ENCODE results near the gene MTHFR. TPM values are rescaled to one million over a fixed set of nuclear protein-coding genes. Genes with fewer than 3 reads are reported as not detected.

Gene MTHFR
- total RNA-seq, 2 experiments from 2014 or later: 9.6 TPM

DNA sequence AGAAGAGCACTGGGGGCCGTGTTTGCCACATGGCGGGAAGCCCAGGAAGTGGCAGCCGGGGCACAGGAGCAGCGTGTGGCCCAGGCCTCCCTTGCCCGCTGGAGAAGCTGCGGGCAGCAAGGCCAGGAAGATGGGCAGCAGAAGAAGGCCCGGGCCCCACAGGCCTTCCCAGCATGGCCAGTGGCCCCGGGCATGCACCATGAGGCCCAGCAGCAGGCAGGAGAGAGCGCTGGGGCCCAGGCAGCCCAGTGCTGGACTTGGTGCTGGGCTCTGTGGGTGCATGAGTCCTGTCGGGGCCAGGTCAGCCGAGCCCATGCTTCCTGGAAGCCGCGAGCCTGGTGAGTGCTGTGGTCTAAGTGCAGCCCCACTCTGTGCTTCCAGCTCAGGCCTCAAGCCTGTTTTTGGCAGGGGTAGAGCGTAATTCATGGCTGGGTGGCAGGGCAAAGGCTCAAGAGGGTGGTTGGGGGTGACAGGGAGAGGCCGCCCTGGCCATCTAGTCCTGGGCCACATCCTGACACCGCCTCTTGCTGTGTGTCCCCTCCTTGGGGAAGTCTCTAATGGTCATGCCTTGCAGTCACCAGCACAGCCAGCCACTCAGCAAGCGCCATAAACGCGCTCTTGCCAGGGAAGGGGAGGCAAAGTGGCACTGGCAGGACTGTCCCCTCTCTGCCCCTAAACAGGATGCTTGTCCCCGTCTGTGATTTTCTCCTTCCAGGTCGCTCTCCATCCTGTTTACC lies 21.3 kb downstream of the MTHFR start:
- H3K36me3 Mint-ChIP-seq (ENCODE audit: low read depth): no peaks in the 10 kb centered on the region
- no peaks in the 10 kb centered on the region for H3K9me3 Mint-ChIP-seq
- ATAC-seq: peak; percentile 16
- H3K4me3 Mint-ChIP-seq: no peak overlapping the region
- no peak overlapping the region for H3K27ac Mint-ChIP-seq
- ChIA-PET POLR2A (interaction anchor here (1.0 to 2.3 kb wide), 2 partner anchors 10 to 124 kb away, joined by 3 to 11 read pairs; no protein-coding TSS in a partner anchor), CTCF (interaction anchor here (1.3 to 1.7 kb wide), 3 partner anchors 19 to 79 kb away, joined by 3 to 6 read pairs (median 5); partner anchors contain the start of gene CLCN6)
- TF ChIP-seq, protein P1, sequence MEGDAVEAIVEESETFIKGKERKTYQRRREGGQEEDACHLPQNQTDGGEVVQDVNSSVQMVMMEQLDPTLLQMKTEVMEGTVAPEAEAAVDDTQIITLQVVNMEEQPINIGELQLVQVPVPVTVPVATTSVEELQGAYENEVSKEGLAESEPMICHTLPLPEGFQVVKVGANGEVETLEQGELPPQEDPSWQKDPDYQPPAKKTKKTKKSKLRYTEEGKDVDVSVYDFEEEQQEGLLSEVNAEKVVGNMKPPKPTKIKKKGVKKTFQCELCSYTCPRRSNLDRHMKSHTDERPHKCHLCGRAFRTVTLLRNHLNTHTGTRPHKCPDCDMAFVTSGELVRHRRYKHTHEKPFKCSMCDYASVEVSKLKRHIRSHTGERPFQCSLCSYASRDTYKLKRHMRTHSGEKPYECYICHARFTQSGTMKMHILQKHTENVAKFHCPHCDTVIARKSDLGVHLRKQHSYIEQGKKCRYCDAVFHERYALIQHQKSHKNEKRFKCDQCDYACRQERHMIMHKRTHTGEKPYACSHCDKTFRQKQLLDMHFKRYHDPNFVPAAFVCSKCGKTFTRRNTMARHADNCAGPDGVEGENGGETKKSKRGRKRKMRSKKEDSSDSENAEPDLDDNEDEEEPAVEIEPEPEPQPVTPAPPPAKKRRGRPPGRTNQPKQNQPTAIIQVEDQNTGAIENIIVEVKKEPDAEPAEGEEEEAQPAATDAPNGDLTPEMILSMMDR (IDR thresholded peaks at IDR 0.05): no peak
- H3K27me3 Mint-ChIP-seq: no peaks in the 10 kb centered on the region
- peaks cover 3% of the 10 kb centered on the region for H3K4me1 Mint-ChIP-seq (ENCODE audit: low read depth)
- no peak for DNase-seq
- intact Hi-C loops (cut with micrococcal nuclease): no loop called here

DNA sequence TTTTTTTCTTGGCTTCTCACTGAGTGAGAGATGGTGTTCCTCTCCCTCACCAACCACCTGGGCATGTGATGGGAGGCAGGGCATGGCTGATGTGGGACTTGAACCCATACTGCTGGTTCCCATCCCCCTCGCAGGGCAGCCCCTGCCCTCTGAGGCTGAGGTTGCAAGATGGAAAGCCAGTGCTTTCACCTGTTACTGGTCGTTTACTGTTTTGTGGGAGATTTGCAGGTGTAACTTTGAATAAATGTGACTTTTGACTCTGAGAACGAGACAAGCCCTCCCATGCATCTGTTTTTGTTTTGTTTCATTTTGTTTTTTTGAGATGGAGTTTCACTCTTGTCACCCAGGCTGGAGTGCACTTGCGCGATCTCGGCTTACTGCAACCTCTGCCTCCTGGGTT lies 22.2 kb downstream of the MTHFR start:
- no peak for ATAC-seq
- ChIA-PET CTCF (no interaction called here), POLR2A (interaction anchor here (2.3 kb wide), 1 partner anchor 125 kb away, joined by 11 read pairs; no protein-coding TSS in a partner anchor)
- H3K9me3 Mint-ChIP-seq: no peaks in the 10 kb centered on the region
- H3K27ac Mint-ChIP-seq: no peak overlapping the region
- DNase-seq: no peak
- H3K4me3 Mint-ChIP-seq: no peak overlapping the region
- intact Hi-C loops (cut with micrococcal nuclease): no loop called here
- TF ChIP-seq, protein P1 (IDR thresholded peaks at IDR 0.05): no peak
- peaks cover 3% of the 10 kb centered on the region for H3K4me1 Mint-ChIP-seq (ENCODE audit: low read depth)
- no peaks in the 10 kb centered on the region for H3K36me3 Mint-ChIP-seq (ENCODE audit: low read depth)
- H3K27me3 Mint-ChIP-seq: no peaks in the 10 kb centered on the region

DNA sequence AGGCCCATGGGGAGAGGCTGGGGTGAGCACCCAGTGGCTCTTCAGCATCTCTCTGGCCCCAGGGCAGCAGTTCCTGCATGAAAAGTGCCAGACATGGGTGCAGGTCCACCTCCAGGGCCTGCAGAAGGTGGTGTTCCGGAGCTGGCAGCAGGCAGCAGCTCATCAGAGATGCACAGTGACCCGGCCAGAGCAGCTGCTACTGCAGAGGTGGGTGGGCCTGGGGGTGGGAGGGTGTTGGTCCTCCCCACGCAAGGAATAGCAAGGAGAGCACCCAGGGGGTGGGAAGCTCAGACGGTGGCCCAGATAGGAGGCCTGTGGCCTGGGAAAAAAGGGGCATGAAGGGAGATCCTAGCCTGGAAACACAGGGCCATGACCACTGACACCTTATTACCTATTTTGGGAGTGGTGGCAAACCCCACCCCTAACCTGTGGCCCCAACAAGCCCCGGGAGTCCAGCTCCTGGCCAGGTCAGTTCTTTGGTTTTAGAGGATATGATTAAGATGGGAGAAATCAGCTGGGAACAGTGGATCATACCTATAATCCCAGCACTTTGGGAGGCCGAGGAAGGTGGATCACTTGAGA lies 23.5 kb downstream of the MTHFR start:
- no peak overlapping the region for H3K27ac Mint-ChIP-seq
- H3K9me3 Mint-ChIP-seq: no peaks in the 10 kb centered on the region
- no peak for DNase-seq
- H3K4me1 Mint-ChIP-seq (ENCODE audit: low read depth): peaks cover 3% of the 10 kb centered on the region
- no peak for ATAC-seq
- H3K4me3 Mint-ChIP-seq: no peak overlapping the region
- TF ChIP-seq, protein P1 (IDR thresholded peaks at IDR 0.05): no peak
- ChIA-PET CTCF (no interaction called here), POLR2A (interaction anchor here (1.3 kb wide), 1 partner anchor 126 kb away, joined by 4 read pairs; no protein-coding TSS in a partner anchor)
- H3K36me3 Mint-ChIP-seq (ENCODE audit: low read depth): no peaks in the 10 kb centered on the region
- intact Hi-C loops (cut with micrococcal nuclease): no loop called here
- H3K27me3 Mint-ChIP-seq: no peaks in the 10 kb centered on the region

DNA sequence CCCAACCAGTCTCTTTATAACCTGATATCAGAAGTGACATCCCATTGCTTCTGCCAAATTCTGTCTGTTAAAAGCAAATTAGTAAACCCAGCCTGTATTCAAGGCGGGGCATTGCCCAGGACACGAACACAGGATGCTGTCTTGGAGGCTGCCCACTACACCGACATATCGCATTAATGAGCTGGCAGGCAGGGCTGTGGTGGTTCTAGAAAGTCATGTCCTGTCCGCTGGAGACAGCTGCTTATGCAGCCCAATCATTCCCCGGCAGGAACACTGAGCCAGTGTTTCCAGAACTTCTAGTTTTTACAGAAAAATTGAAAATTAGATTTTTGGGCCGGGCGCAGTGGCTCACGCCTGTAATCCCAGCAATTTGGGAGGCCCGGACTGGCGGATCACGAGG lies 24.5 kb downstream of the MTHFR start:
- Mint-ChIP-seq H3K36me3 (ENCODE audit: low read depth) (no peaks in the 10 kb centered on the region), H3K27ac (no peak overlapping the region), H3K9me3 (no peaks in the 10 kb centered on the region), H3K4me1 (ENCODE audit: low read depth) (peaks cover 3% of the 10 kb centered on the region), H3K27me3 (no peaks in the 10 kb centered on the region), H3K4me3 (no peak overlapping the region)
- DNase-seq (no peak), ATAC-seq (no peak)
- intact Hi-C loops (cut with micrococcal nuclease): no loop called here
- TF ChIP-seq, protein P1 (IDR thresholded peaks at IDR 0.05): no peak
- CTCF ChIA-PET: no interaction called here
- POLR2A ChIA-PET: no interaction called here

Measured in activated CD8-positive, alpha-beta T cell treated with anti-CD3 and anti-CD28 coated beads for 36 hours (primary cell).